MCF 10A (cell line): ENCODE measurements around the gene LY6G6D. TPM values are rescaled to one million over a fixed set of nuclear protein-coding genes. Genes with fewer than 3 reads are reported as not detected.

ENCODE experiments used
- BruUV-seq: library from RNA; stranded (reverse); fragments of 400-500 nt; replicated peaks from 2 replicates; lab custom pipeline; 2021; lab: Mats Ljungman, UMichigan
- CTCF ChIA-PET: fragments of 300-600 bp; sonication (Branson Sonifier 250); formaldehyde crosslinking; extraction: SDS; loops from one replicate; lab custom pipeline; 2021; ENCODE audit warnings: antibody characterized with exemption, inconsistent platforms; lab: Yijun Ruan, JAX
- POLR2A ChIA-PET: fragments of 300-600, 350-650 bp; sonication (Branson Sonifier 250); formaldehyde crosslinking; extraction: SDS; loops from one replicate; lab custom pipeline; 2020; ENCODE audit warnings: antibody characterized with exemption, inconsistent platforms; lab: Yijun Ruan, JAX
- DNase-seq: peaks from one replicate; pipeline ENCODE4 v3.0.0-alpha.2; 2018; ENCODE audit not compliant: unreplicated experiment
- H3K27ac Mint-ChIP-seq: one replicate; pipeline ENCODE4 v1.8.0; 2022; ENCODE audit warnings: mild to moderate bottlenecking, low read depth, mixed read lengths; ENCODE audit not compliant: unreplicated experiment
- H3K27me3 Mint-ChIP-seq: one replicate; pipeline ENCODE4 v1.8.0; 2022; ENCODE audit warnings: mixed read lengths; ENCODE audit not compliant: insufficient read depth, unreplicated experiment
- H3K36me3 Mint-ChIP-seq: one replicate; pipeline ENCODE4 v1.8.0; 2022; ENCODE audit warnings: mild to moderate bottlenecking, moderate library complexity, mixed read lengths; ENCODE audit not compliant: insufficient read depth, unreplicated experiment
- H3K4me1 Mint-ChIP-seq: one replicate; pipeline ENCODE4 v1.8.0; 2022; ENCODE audit warnings: mixed read lengths; ENCODE audit not compliant: insufficient read depth, unreplicated experiment
- H3K4me3 Mint-ChIP-seq: one replicate; pipeline ENCODE4 v1.8.0; 2022; ENCODE audit warnings: mild to moderate bottlenecking, moderate library complexity, mixed read lengths; ENCODE audit not compliant: unreplicated experiment
- H3K9me3 Mint-ChIP-seq: one replicate; pipeline ENCODE4 v1.8.0; 2022; ENCODE audit warnings: mixed read lengths; ENCODE audit not compliant: unreplicated experiment
- intact Hi-C: fragments of 100-400 bp; cut with micrococcal nuclease; formaldehyde crosslinking; loops from 2 replicates; pipeline ENCODE4 v1.14.1; 2022
- total RNA-seq: library from RNA; stranded (reverse); gene quantifications from 2 replicates; pipeline ENCODE4 v1.2.3, GENCODE V29; 2022
- TF ChIP-seq, protein P1 (sequence below): fragments of 200-600 bp; IDR thresholded peaks from one replicate; pipeline ENCODE4 v1.8.0; 2022; ENCODE audit warnings: antibody characterized with exemption, mild to moderate bottlenecking; ENCODE audit not compliant: unreplicated experiment

LY6G6D gene
- total RNA-seq, 1 experiment from 2014 or later, result not detected

DNA sequence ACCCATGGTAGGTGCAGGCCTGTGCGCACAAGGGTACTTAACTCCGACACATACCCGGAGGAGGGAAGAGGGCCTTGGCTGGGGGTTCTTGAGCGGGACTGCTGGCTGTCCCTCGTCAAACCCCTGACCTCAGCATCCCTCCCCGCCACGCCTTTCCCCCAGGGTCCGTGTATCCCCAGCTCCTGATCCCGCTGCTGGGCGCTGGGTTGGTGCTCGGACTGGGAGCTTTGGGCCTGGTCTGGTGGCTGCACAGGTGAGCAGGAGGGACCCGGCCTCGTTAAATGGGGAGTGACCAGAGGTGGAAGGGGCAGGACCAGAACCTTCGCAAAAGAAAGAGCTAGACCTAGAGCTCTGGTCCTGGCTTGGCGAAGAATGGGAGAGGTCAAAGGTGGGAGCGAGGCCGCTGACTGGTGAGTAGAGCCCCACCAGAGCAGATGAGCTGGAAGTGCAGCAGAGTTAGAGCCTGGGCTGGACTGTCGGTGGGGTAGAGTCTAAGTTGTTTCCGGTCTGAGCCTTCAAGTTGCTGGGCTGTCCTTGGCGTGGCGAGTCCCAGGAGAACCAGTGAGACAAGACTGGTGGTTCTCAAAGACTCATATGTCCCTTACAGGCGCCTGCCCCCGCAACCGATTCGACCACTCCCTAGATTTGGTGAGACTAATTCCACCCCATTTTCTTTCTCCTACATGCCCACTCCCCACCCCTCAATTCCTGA lies 9.0 kb downstream of the LY6G6D start:
- POLR2A ChIA-PET, result interaction anchor here (2.1 kb wide), 1 partner anchor 13 kb away, joined by 7 read pairs; the partner anchor contains the start of gene CLIC1
- no peak overlapping the region for H3K4me3 Mint-ChIP-seq
- no TSS peak for BruUV-seq
- H3K9me3 Mint-ChIP-seq, result no peaks in the 10 kb centered on the region
- H3K27me3 Mint-ChIP-seq, result no peaks in the 10 kb centered on the region
- H3K36me3 Mint-ChIP-seq, result no peaks in the 10 kb centered on the region
- TF ChIP-seq, protein P1, sequence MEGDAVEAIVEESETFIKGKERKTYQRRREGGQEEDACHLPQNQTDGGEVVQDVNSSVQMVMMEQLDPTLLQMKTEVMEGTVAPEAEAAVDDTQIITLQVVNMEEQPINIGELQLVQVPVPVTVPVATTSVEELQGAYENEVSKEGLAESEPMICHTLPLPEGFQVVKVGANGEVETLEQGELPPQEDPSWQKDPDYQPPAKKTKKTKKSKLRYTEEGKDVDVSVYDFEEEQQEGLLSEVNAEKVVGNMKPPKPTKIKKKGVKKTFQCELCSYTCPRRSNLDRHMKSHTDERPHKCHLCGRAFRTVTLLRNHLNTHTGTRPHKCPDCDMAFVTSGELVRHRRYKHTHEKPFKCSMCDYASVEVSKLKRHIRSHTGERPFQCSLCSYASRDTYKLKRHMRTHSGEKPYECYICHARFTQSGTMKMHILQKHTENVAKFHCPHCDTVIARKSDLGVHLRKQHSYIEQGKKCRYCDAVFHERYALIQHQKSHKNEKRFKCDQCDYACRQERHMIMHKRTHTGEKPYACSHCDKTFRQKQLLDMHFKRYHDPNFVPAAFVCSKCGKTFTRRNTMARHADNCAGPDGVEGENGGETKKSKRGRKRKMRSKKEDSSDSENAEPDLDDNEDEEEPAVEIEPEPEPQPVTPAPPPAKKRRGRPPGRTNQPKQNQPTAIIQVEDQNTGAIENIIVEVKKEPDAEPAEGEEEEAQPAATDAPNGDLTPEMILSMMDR, result no peak
- CTCF ChIA-PET, result interaction anchor here (0.6 to 1.2 kb wide), 4 partner anchors 47 to 413 kb away, joined by 3 read pairs; no protein-coding TSS in a partner anchor
- peaks cover 7% of the 10 kb centered on the region for H3K4me1 Mint-ChIP-seq
- DNase-seq, result no peak
- intact Hi-C loops, result no loop called here
- no peak overlapping the region for H3K27ac Mint-ChIP-seq

DNA sequence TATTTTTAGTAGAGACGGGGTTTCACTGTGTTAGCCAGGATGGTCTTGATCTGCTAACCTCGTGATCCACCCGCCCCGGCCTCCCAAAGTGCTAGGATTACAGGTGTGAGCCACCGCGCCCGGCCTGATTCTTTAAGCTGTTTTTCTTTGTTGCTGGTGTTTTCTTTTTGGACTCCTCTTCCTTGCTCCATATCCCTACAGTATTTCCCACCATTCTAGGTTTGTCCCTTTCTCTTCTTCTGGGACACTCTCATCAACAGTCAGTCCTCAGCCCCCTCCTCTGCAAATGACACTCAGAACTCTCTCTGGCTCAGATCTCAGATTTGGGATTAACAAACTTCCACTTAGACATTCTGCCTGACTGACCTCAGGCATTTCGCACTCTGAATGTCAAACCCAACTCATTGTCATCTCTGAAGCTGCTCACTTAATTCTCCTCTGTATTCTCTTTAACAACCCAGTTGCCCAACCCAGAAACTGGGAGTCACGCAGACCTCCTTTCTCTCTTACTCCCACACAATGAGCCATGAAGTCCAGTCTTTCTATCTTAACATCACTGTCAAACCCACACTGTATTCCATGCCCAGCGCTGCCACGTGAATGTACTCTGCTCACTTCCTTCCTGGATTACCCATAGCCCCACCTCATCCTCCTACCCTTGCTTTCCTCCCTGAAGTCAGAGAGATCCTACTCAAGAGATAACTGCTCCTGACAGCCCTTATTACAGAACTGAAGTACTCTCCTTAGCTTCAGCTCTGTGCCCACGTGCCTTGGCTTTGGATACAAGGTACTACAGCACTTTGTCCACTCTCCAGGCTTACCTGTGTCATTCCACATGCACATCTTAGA lies 10.6 kb downstream of the LY6G6D start:
- Mint-ChIP-seq H3K27me3 (no peaks in the 10 kb centered on the region), H3K9me3 (no peaks in the 10 kb centered on the region), H3K36me3 (peaks cover 6% of the 10 kb centered on the region), H3K4me1 (peaks cover 7% of the 10 kb centered on the region), H3K27ac (no peak overlapping the region), H3K4me3 (no peak overlapping the region)
- DNase-seq, result no peak
- POLR2A ChIA-PET, result interaction anchor here (0.6 to 2.1 kb wide), 3 partner anchors 11 to 48 kb away, joined by 3 to 7 read pairs (median 3); partner anchors contain the start of gene CLIC1
- BruUV-seq, result no TSS peak
- intact Hi-C loops, result no loop called here
- CTCF ChIA-PET, result interaction anchor here (0.6 to 1.2 kb wide), 2 partner anchors 45 to 1022 kb away, joined by 3 read pairs; no protein-coding TSS in a partner anchor
- TF ChIP-seq, protein P1, result no peak

DNA sequence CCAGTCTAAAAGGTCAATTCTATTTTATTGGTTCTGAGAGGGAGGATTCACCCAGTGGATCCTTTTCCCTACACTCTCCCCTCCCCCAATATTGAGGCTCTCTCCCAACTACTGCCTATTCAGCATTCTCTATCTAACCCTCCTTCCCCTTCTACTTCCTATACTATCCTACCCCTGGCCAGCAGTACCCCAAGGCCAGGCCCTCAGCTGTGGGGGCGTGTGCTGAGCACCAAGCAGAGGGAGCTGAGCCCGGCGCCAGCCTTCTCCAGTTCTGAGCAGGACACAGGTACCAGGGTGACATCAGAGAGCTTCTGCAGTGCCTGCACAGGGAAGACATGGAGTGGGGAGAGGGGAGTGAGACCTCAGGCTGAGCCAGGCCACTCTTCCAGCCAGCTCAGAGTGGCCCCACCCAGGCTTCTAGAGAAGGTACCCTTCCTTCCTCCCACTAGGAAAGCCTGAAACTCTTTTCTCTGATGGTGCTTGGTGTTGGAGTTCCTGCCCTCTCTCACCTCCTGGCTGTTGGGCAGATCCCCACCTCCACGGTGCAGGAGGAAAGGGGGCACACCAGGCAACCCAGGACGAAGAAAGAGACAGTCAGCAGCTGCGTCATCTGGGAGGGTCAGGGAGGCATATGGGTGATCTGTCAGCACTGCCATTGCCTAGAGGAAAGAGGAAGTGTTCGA lies 12.0 kb downstream of the LY6G6D start:
- CTCF ChIA-PET, result interaction anchor here (0.5 to 2.3 kb wide), 5 partner anchors 10 to 1182 kb away, joined by 3 to 7 read pairs (median 5); no protein-coding TSS in a partner anchor
- H3K27ac Mint-ChIP-seq, result no peak overlapping the region
- DNase-seq, result no peak
- intact Hi-C loops, result no loop called here
- peaks cover 7% of the 10 kb centered on the region for H3K4me1 Mint-ChIP-seq
- no peaks in the 10 kb centered on the region for H3K27me3 Mint-ChIP-seq
- BruUV-seq, result no TSS peak
- no peak overlapping the region for H3K4me3 Mint-ChIP-seq
- POLR2A ChIA-PET, result interaction anchor here (0.7 to 11.8 kb wide), 3 partner anchors 9 to 99 kb away, joined by 3 to 95 read pairs (median 3); partner anchors contain the start of genes CLIC1, HSPA1B and MSH5
- no peaks in the 10 kb centered on the region for H3K9me3 Mint-ChIP-seq
- H3K36me3 Mint-ChIP-seq, result peaks cover 20% of the 10 kb centered on the region
- TF ChIP-seq, protein P1, result no peak
